ENCODE data around the gene GSG1L.

Gene GSG1L

DNA sequence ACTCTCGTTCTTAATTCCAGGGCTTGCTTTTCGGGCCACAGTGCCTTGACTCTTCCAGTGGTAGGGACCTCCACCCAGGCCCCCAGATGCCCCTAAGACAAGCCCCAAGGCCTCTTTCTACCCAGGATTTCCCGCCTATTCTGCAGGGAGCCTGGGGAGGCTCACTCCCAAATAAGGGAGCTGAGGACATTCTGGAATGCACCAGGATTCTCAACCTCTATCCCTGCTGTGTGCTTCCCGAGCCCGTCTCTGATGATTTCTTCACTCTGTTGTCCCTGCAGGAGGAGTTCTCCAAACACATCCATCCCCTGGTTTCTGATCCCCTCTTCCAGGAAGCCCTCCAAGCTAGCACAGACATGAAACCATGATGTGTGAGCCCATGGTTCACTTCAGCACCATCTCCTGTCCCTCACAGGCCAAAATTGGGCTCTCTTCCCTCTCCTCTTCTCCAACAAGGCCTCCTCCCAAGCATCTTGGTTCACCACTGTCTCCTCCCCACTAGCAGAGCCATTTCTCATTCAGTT, 257.6 kb downstream of the GSG1L start:
- DNase-seq: no peak

DNA sequence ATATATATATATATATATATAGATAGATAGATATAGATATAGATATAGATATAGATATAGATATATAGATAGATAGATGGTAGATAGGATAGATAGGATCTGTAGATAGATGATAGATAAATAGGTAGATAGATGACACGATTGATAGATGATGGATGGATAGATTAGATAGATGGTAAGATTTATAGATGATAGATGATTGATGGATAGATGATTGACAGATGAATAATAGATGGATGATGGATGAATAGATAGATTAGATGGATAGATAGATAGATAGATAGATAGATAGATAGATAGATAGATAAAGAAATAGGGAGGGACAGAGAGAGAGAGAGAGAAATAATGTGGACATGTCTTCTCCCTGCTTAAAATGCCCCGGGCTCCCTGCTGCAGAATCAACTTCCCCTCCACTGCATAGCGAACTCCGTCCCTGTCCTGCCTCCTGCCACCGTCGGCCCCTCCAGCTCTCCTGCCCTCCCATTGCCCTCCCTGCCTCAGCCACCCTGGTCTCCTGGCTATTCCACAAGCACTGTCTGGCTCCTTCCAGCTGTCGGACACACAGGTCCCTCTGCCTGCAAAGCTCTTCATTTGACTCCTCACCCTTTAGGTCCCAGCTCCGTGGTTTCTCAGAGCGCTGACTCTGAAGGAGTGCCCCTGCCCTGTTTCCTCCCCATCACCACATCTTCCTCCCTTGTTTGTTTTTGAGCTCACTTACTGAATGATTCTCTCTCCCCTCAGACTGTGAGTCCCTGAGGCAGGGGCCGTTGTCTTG, 259.6 kb downstream of the GSG1L start:
- no peak for DNase-seq

DNA sequence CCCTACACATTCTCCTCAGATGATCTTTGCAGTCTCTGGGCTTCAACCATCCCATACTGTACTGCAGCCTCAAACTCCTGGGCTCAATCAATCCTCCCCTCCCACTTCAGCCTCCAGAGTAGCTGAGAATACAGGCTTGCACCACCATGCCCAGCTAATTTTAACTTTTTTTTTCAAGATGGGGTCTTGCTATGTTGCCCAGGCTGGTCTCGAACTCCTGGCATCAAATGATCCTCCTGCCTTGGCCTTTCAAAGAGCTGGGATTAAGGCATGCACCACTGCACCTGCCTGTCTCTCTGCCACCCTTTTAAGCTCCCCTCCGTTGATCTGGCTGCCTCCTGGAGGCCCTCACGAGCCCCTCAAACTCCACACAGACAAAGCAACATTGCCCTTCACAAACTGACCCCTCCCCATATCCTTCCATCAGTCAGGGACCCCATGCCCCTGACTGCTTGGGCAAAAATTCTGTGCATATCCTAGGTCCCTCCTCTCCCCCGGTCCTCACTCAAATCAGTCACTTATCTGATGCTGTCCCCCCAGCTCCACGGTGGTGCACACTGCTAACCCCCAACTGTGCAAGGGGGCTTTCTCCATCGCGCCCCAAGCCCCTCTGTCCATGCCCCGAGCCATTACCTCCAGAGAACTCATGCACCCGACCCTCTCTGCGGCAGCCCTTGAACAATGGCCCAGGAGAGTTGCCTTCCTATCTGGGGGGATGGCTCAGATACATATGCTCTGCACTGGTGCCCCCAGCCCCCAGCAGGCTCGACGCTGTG, 260.7 kb downstream of the GSG1L start:
- DNase-seq: no peak

DNA sequence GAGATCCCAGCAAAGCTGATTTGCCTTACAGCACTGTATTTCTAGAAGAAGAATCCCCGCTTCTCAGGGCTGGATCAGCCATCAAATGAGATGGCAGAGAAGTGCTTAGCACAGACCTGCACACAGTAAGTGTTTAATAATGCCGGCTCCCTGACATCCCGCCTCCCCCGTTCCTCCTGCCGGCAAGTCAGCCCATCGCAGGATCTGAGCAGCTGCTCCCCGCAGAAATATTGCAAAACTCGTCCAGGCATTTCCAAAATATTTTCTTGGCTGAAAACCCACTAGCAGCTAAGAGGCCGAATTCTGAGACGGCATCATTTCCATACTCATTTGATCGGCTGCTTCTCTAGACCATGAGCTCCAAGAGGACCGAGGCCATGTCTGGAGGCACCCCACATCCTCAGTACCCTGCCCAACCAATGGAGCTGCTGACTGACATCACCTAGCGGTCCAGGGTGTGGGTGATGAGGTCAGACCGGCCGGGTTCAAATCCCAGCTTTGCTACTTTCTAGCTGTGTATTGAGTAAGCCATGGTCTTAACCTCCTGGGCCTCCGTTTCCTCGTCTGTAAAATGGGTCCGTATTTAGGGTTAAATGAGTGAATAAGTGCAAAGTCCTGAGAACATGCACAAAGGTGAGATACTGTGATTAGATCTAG, 262.1 kb downstream of the GSG1L start:
- no peak for DNase-seq

DNA sequence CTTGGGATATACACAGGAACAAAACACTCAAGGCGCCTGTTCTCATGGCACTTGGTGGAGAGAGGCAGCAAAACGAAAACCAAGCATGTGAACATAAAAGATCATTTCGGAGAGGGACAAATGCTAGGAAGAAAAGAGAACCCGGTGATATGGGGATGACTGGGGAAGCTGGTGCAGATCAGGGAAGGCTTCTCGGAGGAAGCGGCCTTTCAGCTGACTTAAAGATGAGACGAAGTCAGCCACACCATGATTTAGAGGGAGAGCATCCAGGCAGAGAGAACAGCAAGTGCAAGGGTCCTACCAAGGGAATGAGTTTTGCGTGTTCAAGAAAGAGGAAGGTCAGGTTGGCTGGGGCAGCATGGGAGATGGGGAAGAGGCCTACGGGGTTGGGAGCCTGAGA, 262.7 kb downstream of the GSG1L start:
- DNase-seq: no peak

DNA sequence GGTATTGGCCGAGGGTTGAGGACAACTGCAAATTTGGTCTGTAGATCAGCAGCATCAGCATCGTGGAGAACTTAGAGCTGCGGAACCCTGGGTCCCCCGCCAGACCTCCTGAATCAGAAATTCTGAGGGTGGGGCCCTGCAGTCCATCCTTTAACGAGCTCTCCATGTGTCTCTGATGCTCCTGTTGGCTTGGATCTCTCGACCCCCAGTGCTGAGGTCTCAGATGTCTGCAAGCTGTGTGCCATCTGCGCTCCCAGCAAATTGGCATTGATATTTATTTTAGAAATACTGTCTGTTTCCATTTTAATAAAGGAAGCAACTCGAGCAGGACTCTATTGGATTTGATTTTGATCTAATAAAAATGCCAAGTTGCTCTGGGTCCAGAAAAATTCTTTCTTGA, 263.6 kb downstream of the GSG1L start:
- DNase-seq: no peak

DNA sequence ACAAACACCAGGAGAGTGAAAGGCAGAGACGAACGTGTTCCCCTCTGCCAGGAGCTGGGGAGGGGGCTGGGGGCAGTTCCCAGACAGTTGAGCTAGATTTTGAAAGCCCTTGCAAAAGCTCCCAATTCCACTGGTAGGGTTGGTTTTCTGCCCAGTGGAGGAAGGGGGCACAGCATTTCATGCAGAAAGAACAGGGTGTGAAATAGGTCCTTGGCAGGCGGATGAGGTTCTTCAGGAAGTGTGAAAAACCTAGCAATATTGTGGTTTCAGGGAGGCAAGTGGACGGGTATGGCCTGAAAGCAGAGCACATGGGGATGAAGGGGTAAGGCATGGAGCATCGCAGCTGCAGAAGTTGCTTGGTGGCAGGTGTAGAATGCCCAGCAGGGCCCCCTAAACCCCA, 265.3 kb downstream of the GSG1L start:
- DNase-seq: no peak

DNA sequence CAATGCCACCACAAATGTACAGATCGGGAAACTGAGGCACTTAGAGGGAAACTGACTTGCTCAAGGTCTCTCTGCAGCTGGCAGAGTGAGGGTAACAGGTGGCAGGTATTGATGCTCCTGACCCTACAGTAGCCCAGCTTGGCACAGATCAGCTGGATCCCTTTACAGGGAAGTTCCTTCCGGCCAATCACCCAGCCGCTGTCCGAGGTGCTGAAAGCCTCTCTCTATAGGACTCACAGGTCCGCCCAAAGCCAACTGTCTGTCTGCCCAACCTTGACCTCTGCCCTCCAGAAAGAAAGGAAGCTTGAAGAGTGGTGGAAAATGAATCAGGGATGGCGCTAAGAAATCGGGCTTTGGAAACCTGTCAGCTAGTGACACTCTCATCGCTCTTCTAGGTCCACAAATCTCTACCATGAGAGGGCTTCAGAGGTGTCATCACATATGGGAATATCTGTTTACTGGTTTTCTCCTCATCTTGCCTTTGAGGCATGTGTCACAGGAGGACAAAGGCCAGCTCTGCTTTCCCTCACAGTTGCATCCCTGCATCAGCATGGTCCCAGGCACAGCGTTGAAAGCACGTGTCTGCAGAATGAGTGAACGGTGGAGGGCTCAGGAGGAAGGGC, 267.4 kb downstream of the GSG1L start:
- DNase-seq: no peak

DNA sequence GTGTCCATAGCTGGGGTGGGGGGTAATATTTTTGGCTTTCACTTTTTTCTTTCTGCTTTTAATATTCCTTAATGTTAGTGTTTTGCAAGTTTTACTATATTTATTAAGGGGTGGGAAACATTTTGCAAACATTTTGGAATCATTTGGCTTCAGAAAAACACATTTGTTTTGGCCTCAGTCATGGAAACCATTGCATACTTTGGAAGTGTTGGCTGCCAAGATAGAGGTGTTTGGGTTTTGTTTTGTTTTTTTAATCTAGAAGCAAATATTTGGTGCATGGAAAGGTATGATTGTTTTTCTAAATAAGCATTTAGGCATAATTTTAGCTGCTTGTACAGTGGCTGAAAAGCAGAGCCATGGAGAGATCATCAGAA, 270.3 kb downstream of the GSG1L start:
- DNase-seq: no peak

DNA sequence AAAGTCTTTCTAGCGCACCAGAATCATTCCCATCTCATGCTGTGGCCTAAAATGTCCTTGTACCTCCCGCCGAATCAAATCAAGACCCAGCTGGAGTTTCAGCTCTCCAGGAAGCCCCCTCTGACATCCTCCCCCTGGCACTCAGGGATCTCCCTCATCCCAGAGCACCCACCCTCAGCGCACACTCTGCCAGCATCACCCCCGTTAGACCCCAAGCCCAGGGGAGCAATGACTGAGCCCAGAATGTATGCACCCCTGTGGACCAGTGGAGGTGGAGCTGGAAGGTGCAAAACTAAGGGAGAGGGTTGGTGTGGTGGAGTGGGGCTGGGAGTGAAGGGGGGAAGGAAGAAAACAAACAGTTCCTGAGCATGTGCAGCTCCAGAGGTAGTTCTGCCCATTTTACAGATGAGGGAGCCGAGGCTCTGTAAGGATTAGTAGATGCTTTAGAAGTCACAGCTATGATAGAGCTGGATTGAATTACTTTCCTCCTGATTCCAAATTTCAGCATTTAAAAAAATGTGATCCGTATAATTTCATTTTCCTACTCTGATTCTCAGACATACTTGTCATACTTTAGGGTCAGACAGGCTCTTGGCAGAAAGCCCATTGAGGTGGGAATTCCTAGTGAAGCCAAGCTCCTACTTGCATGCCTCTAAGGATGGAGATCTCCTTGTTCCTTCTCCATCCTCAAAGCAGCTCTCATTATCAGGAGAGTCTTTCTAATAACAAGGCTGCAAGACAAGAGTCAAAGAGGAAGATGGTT, 270.8 kb downstream of the GSG1L start:
- no peak for DNase-seq

DNA sequence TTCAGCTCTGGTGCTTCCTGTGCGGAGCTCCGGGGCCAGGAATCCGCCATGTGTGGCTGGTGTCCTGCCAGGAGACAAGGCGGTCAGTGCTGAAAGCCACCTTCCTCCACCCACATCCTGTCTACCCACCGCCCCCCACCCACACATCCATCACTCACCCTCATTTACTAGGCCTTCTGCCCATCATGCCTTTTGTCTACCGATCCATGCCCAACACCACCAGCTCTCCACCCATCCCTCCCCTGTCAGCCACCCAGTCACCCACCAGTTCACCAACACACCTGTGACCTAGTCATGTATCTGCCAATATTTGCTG, 272.2 kb downstream of the GSG1L start:
- no peak for DNase-seq

DNA sequence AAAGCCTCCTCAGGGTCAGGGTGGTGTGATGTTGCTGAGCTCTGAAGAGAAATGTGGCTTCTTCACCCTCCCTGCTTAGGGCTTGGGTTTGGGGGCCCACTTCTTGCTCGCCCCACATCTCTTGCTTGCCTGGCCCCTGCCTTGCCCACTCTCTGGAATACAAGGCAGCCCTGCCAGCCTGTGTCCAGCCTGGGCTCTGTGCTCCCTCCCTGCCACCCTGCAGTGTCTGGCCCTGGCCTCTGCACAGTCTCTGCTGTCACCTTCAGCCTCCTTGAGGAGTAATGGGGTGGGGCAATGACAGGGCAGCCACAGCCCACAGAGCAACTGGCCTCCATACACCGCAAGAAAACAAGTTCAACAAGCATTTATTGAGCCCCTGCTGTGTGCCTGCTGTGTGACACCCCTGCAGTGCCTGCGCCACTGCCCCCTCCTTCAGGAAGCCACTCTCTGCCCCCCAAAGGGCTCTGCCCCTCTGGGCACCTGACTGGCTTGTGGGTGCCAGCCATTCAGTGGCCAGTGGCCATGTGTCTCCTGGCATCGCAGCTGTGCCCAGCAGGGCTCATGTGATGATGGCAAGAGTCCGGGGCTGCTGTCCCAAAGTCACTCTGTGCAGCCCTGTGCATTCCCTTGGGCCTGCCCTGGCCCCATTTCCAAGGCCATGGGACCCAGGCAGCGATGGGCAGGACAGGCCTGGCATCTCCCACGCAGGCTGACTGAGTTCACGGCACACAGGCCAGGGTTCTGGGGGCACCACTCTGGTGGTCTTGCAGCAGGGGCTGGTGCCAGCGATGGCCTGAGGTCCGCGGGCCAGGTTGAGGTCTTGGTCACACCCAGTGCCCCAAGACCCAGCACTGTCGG, 272.7 kb downstream of the GSG1L start:
- DNase-seq: no peak

DNA sequence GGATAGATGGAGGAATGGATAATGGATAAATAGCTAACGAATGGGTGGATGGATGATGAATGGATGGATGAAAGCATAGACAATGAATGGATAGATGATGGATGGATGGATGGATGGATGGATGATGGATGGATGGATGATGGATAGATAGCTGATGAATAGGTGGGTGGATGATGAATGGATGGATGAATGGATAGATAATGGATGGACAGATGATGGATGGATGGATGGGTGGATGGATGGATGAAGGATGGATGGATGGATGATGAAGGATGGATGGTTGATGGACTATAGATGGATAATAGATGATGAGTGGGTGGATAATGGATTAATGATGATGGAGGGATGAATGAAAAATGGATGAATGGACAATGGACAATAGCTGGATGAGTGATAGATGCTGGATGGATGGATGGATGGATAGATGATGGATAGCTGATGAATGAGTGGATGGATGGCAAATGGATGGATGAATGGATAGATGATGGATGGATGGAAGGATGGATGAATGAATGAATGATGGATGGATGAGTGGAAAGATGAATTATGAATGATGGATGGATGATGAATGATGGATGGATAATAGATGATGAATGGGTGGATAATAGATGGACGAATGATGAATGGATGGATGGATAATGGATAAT, 273.8 kb downstream of the GSG1L start:
- no peak for DNase-seq

DNA sequence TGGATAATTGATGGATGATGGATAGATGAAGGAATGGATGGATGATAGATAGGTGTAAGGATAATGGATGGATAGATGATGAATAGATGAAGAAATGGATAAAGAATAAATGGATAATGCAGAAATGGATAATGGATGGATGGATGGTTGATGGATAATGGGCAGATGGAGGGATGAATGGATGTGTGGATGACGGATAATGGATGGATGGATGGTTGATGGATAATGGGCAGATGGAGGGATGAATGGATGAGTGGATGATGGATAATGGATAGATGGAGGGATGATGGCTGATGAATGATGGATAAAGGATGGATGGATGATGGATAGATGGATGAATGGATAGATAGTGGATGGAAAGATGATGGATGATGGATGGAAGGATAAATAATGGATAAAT, 274.4 kb downstream of the GSG1L start:
- DNase-seq: no peak

DNA sequence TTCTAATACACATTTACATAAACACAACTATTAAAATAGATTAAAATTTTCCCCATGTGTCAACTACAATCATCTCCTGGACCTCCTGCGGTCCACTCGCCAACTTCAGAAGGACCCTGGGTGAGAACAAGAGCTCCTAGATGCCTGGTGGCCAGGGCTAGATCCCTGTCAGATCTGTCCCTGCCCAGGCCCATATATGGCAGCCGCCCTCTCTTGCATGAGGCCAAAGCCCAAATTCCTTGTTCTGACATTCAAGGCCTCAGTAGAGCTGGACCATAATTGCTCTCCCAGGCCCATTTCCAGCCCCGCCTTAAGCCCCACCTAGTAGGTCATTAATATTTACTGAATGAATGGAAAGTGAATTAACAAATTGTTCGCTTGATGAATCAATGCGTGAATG, 275.8 kb downstream of the GSG1L start:
- DNase-seq: no peak

DNA sequence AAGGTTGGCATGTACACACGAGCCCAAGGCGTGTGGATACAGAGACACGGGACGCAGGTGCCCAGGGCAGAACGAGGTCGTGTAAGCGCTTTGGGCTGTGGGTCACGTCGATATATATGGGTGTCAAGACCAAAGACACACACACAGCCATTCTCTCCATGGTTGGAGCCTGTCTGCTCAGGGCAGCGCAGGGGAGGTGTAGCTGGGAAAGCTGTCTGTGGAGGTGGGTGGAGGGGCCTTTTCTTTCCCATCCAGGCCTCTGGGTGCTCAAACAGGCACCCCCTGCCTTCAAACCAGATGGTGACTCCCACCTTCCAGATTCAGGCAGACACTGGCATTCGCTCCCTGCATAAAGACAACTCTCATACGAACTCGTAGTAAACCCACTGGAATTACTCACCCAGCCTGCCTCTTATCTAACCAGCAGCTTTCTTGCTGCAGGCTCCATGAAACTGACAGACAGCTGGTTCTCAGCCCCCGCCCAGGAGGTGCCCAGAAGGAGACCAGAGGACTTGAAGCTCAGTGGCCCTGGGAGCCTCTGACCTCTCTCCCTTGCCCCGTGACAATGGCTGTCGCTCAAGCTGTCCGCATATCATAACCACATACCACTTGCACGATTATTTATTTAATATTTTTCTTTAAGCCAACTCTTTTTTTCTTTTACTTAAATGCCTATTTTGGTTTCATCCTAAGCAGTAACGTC, 276.4 kb downstream of the GSG1L start:
- no peak for DNase-seq

DNA sequence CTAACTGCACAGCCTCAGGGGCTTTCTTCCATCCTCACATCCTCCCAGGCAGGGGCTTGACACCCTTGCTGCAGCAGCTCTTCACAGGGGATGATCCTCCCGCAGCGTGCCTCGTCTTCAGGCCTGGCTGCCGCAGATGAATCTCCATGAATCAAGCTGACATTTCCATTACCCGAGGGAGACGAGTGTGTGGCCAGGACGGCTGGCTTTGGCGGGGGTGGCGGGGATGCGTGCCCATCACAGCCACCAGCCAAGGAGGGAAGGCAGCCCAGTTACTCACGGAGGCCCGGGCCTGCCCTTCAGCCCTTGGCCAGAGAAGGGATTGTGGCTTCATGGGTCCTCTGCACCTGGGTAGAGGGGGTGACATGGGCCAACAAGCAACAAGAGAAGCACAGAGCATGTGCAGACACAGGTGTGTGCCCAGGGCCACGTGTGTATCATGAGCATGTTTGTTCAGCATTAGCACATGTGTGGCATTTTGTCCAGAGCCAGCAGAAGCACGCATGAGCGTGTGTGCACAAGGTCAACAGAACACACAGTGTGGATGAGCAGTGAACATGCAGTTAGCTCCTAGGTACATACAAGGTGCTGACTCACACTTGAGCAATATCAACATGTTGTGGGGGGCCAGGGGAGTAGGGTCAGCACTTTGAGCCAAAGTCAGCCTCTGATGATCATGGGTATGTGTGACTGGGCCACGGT, 277.1 kb downstream of the GSG1L start:
- DNase-seq: no peak

DNA sequence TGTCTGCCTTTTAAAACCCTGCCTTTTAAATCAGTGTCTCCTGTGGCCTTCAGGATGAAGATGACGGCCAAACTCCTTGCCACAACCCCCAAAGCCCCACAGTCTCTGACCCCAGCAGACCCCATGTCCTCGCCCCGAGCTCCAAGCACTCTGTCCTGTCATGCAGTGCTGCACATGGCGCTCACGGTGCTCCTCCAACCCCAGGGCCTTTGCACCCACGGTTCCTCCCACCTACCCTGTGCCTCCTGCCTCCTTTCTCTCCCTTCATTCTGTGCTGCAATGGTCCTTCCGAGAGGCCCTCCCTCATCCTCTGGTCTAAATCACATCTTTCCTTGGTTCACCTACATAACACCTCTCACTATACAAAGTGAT, 278.2 kb downstream of the GSG1L start:
- DNase-seq: no peak

DNA sequence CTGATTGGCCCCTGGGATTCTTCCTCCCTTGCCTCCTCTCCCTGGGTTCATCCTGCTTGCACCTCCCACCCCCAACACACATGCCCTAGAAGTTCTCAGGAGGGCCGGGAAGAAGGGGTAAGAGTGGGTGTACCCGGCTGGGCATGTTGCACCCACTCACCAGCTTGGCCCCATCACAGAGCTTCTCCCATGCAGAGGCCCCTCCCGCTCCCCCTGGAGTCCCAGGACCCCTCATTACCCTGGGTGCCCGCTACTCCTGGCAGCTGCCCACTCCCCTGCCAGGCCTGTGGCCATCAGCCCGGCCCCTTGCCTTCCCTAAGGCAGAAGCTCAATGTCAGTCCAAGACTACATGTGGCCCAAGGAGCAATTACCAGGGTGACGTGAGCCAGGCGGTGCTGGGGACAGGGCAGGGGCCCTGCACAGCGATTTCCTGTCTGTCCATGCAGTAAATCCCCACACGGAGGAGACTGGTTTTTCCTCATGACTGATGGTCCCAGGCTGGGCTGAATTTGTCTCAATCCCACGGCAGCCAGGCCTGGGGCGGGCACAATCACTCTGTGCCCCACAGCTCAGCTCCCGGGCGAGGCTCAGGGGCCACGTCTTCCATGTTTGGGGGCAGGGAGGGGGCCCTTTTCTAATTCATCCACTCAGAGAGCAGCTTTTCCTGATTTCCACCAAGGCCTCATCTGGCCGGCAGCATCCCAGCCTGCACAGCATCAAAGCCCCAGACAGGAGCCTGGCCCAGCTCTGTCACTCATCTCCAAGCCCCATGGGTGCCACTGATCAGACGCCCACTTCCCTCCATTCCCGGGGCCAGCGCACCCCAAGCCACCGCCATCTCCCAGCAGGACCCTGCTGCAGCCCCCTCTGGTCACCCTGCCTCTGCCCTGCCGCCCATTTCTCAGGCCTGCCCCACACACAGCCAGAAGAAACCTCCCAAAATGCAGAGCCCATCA, 278.9 kb downstream of the GSG1L start:
- no peak for DNase-seq
